Astrocyte (in vitro differentiated cells and primary cell): ENCODE measurements around the gene GPR173. TPM values are rescaled to one million over a fixed set of nuclear protein-coding genes. Genes with fewer than 3 reads are reported as not detected.

Experiments
- DNase-seq: peaks from one replicate; pipeline ENCODE4 v3.0.0-alpha.2; 2010; ENCODE audit warnings: low read depth
- FAIRE-seq: peaks from 2 replicates; lab custom pipeline; 2011; peaks lifted over from hg19 to GRCh38; lab: Jason Lieb, UNC
- H2AFZ ChIP-seq: 2 replicates; pipeline ENCODE4 v1.6.0; 2012; ENCODE audit warnings: low read depth, low read length, inconsistent platforms
- H3K27ac ChIP-seq: 2 replicates; pipeline ENCODE4 v1.5.1; 2011; ENCODE audit warnings: low read depth, low read length, inconsistent platforms
- H3K27me3 ChIP-seq: 2 replicates; pipeline ENCODE4 v1.6.0; 2011; ENCODE audit warnings: low read length, inconsistent platforms; ENCODE audit not compliant: insufficient read depth
- H3K36me3 ChIP-seq: 2 replicates; pipeline ENCODE4 v1.5.1; 2011; ENCODE audit warnings: low read length, inconsistent platforms; ENCODE audit not compliant: insufficient read depth
- H3K4me1 ChIP-seq: 2 replicates; pipeline ENCODE4 v1.5.1; 2011; ENCODE audit warnings: low read length, inconsistent platforms; ENCODE audit not compliant: insufficient read depth
- H3K4me2 ChIP-seq: 2 replicates; pipeline ENCODE4 v1.6.0; 2012; ENCODE audit warnings: low read length, inconsistent platforms
- H3K4me3 ChIP-seq: 2 replicates; pipeline ENCODE4 v1.5.1; 2011; ENCODE audit warnings: low read depth, mild to moderate bottlenecking, low read length, inconsistent platforms; ENCODE audit not compliant: insufficient read depth
- H3K79me2 ChIP-seq: 2 replicates; pipeline ENCODE4 v1.6.0; 2012; ENCODE audit warnings: mild to moderate bottlenecking, low read length, inconsistent platforms; ENCODE audit not compliant: insufficient read depth
- H3K9ac ChIP-seq: 2 replicates; pipeline ENCODE4 v1.6.0; 2012; ENCODE audit warnings: mild to moderate bottlenecking, low read length, inconsistent platforms
- H3K9me3 ChIP-seq: 2 replicates; pipeline ENCODE4 v1.5.1; 2012; ENCODE audit warnings: low read depth, mild to moderate bottlenecking, low read length, inconsistent platforms; ENCODE audit not compliant: insufficient read depth
- H4K20me1 ChIP-seq: 2 replicates; pipeline ENCODE4 v1.6.0; 2012; ENCODE audit warnings: low read length, inconsistent platforms; ENCODE audit not compliant: insufficient read depth
- H3K27ac Mint-ChIP-seq: one replicate; pipeline ENCODE4 v1.8.0; 2021; ENCODE audit warnings: mild to moderate bottlenecking, mixed read lengths; ENCODE audit not compliant: unreplicated experiment
- H3K27me3 Mint-ChIP-seq: one replicate; pipeline ENCODE4 v1.8.0; 2021; ENCODE audit warnings: low read depth, mixed read lengths; ENCODE audit not compliant: unreplicated experiment
- H3K36me3 Mint-ChIP-seq: one replicate; pipeline ENCODE4 v1.8.0; 2021; ENCODE audit warnings: low read depth, mixed read lengths; ENCODE audit not compliant: unreplicated experiment
- H3K4me1 Mint-ChIP-seq: one replicate; pipeline ENCODE4 v1.8.0; 2021; ENCODE audit warnings: low read depth, mixed read lengths; ENCODE audit not compliant: unreplicated experiment
- H3K4me3 Mint-ChIP-seq: one replicate; pipeline ENCODE4 v1.8.0; 2021; ENCODE audit warnings: mild to moderate bottlenecking, moderate library complexity, mixed read lengths; ENCODE audit not compliant: unreplicated experiment
- H3K9me3 Mint-ChIP-seq: one replicate; pipeline ENCODE4 v1.8.0; 2021; ENCODE audit warnings: mild to moderate bottlenecking, mixed read lengths; ENCODE audit not compliant: unreplicated experiment
- EZH2 ChIP-seq: IDR thresholded peaks from 2 replicates; pipeline ENCODE4 v1.6.1; 2012; ENCODE audit warnings: mild to moderate bottlenecking, low read length, inconsistent platforms; ENCODE audit not compliant: insufficient read depth
- total RNA-seq: library from RNA; stranded (reverse); gene quantifications from 2 replicates; pipeline ENCODE4 v1.2.1, GENCODE V29; 2021
- TF ChIP-seq, protein P1 (sequence below): IDR thresholded peaks from 2 replicates; pipeline ENCODE4 v1.5.1; 2011; ENCODE audit warnings: low read depth, mild to moderate bottlenecking, inconsistent platforms, low read length, moderate library complexity; ENCODE audit not compliant: insufficient read depth

Gene GPR173
- total RNA-seq, 1 donor from 2014 or later = 8.1 TPM

DNA sequence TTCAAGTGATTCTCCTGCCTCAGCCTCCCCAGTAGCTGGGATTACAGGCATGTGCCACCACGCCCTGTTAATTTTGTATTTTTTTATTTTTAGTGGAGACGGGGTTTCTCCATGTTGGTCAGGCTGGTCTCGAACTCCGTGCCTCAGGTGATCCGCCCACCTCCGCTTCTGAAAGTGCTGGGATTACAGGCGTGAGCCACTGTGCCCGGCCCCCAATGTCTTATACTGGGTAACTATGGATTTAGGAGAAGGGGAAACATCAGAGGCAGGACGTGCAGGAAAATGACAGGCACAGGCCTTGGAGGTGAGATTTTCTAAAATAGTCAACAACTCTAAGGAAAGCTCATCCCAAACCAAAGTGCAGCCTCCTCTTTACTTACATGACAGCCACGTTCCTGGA, 22.5 kb downstream of the GPR173 start:
- H3K9me3 Mint-ChIP-seq = no peaks in the 10 kb centered on the region
- no peak overlapping the region for H3K27ac Mint-ChIP-seq

DNA sequence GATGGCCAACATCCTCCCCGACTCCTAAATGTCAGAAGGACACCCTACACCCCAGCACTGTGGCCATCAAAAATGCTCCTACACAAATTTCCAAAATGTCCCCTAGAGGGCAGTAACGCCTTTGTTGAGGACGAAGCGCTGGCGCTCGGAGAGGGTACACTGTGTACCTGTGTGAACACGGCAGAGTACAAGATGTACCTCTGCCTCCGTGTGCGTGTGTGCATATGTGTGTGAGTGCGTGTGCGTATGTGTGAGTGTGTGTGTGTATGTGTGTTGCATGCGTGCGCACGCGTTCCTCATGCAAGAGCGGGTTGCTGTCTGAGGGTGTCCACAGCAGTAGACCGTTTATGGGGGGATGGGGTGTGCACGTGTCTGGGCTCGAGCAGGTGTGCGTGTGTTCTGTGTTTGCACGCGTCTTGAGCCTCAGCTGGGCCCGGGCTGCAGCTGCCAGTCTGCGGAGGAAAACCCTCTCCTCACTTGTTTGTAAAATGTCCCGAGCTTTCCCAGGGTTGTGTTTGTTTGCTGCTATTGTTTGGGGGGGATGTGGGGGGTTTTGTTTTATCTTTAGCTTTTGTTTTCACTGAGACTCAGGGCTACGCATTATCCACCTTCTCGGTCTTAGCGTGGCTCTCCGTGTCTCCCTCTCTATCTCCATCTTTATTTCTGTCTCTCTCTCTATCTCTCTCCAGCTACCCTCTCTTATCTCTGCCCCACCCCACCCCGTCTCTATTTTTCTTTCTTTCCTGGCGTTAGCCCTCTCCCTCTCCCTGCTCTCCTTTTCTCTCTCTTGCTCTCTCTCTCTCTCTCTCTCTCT, 23.2 kb downstream of the GPR173 start:
- peak overlapping the region; percentile 41 for H3K27ac Mint-ChIP-seq

More for the DNA sequence above, 22.5 kb downstream of the GPR173 start:
- Histone ChIP-seq H3K79me2 (peaks cover 4% of the 10 kb centered on the region), H4K20me1 (peaks cover 22% of the 10 kb centered on the region), H2AFZ (no peak overlapping the region), H3K4me2 (no peak overlapping the region), H3K4me1 (no peaks in the 10 kb centered on the region), H3K9ac (no peak overlapping the region), H3K36me3 (no peaks in the 10 kb centered on the region), H3K27ac (no peak overlapping the region), H3K9me3 (no peaks in the 10 kb centered on the region), H3K27me3 (no peaks in the 10 kb centered on the region), H3K4me3 (no peak overlapping the region)
- H3K27me3 Mint-ChIP-seq = no peaks in the 10 kb centered on the region
- DNase-seq = no peak
- peaks cover 15% of the 10 kb centered on the region for H3K4me1 Mint-ChIP-seq
- FAIRE-seq = peak; percentile 52
- TF ChIP-seq, protein P1, sequence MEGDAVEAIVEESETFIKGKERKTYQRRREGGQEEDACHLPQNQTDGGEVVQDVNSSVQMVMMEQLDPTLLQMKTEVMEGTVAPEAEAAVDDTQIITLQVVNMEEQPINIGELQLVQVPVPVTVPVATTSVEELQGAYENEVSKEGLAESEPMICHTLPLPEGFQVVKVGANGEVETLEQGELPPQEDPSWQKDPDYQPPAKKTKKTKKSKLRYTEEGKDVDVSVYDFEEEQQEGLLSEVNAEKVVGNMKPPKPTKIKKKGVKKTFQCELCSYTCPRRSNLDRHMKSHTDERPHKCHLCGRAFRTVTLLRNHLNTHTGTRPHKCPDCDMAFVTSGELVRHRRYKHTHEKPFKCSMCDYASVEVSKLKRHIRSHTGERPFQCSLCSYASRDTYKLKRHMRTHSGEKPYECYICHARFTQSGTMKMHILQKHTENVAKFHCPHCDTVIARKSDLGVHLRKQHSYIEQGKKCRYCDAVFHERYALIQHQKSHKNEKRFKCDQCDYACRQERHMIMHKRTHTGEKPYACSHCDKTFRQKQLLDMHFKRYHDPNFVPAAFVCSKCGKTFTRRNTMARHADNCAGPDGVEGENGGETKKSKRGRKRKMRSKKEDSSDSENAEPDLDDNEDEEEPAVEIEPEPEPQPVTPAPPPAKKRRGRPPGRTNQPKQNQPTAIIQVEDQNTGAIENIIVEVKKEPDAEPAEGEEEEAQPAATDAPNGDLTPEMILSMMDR = no peak
- no peak for TF ChIP-seq EZH2
- peaks cover 2% of the 10 kb centered on the region for H3K36me3 Mint-ChIP-seq
- no peak overlapping the region for H3K4me3 Mint-ChIP-seq

More for the DNA sequence above, 23.2 kb downstream of the GPR173 start:
- peak overlapping the region; percentile 63 for H2AFZ ChIP-seq
- peak overlapping the region; percentile 43 for H3K9ac ChIP-seq
- H3K4me1 ChIP-seq = no peaks in the 10 kb centered on the region
- no peaks in the 10 kb centered on the region for H3K9me3 ChIP-seq
- H3K4me2 ChIP-seq = peak overlapping the region; percentile 90
- Mint-ChIP-seq H3K27me3 (no peaks in the 10 kb centered on the region), H3K4me3 (no peak overlapping the region), H3K4me1 (peaks cover 15% of the 10 kb centered on the region), H3K9me3 (no peaks in the 10 kb centered on the region), H3K36me3 (peaks cover 2% of the 10 kb centered on the region)
- TF ChIP-seq, protein P1 = peak; percentile 48
- TF ChIP-seq EZH2 = no peak
- DNase-seq (peak; percentile 30), FAIRE-seq (peak; percentile 98)
- no peak overlapping the region for H3K27ac ChIP-seq
- no peaks in the 10 kb centered on the region for H3K36me3 ChIP-seq
- peaks cover 22% of the 10 kb centered on the region for H4K20me1 ChIP-seq
- H3K4me3 ChIP-seq = peak overlapping the region; percentile 49
- H3K27me3 ChIP-seq = no peaks in the 10 kb centered on the region
- H3K79me2 ChIP-seq = peaks cover 4% of the 10 kb centered on the region
